PC-3 (cell line): ENCODE measurements around the gene PDZRN3. TPM values are rescaled to one million over a fixed set of nuclear protein-coding genes. Genes with fewer than 3 reads are reported as not detected.

Experiments used
- ATAC-seq: fragments of 200-7000 bp; cut with Tn5 transposase; 2 replicates; pipeline ENCODE4 v1.9.1; 2020; ENCODE audit warnings: mild to moderate bottlenecking, moderate library complexity
- BruUV-seq: library from RNA; stranded (reverse); fragments of 400-500 nt; replicated peaks from 2 replicates; lab custom pipeline; 2021; lab: Mats Ljungman, UMichigan
- CTCF ChIA-PET: fragments of 300-600 bp; sonication (Branson Sonifier 250); formaldehyde crosslinking; loops from one replicate; lab custom pipeline; 2022; ENCODE audit warnings: antibody characterized with exemption; lab: Charles Lee
- POLR2A ChIA-PET: fragments of 300-600 bp; sonication (Branson Sonifier 250); formaldehyde crosslinking; loops from one replicate; lab custom pipeline; 2022; ENCODE audit warnings: antibody characterized with exemption; ENCODE audit not compliant: unreplicated experiment; lab: Charles Lee
- DNase-seq: peaks from one replicate; pipeline ENCODE4 v3.0.0-alpha.2; 2015
- H2AFZ ChIP-seq: fragments of 300-600 bp; sonication (generic); 2 replicates; pipeline ENCODE4 v1.6.0; 2016; ENCODE audit warnings: antibody characterized with exemption, low read length
- H3F3A ChIP-seq: fragments of 300-600 bp; sonication (generic); one replicate; pipeline ENCODE4 v1.6.0; 2017; ENCODE audit warnings: antibody characterized with exemption, low read length, control low read depth, mild to moderate bottlenecking; ENCODE audit not compliant: unreplicated experiment
- H3K27ac ChIP-seq: fragments of 300-600 bp; sonication (generic); 2 replicates; pipeline ENCODE4 v1.5.1; 2016; ENCODE audit warnings: mild to moderate bottlenecking, low read length
- H3K27me3 ChIP-seq: fragments of 300-600 bp; sonication (generic); 2 replicates; pipeline ENCODE4 v1.6.1; 2016; ENCODE audit warnings: low read length, mixed read lengths
- H3K36me3 ChIP-seq: fragments of 300-600 bp; sonication (generic); 2 replicates; pipeline ENCODE4 v1.6.1; 2016; ENCODE audit warnings: low read depth, mixed run types, low read length, mixed read lengths
- H3K4me1 ChIP-seq: fragments of 300-600 bp; sonication (generic); 2 replicates; pipeline ENCODE4 v1.5.1; 2016; ENCODE audit warnings: low read length; ENCODE audit not compliant: insufficient read depth
- H3K4me2 ChIP-seq: fragments of 300-600 bp; sonication (generic); 2 replicates; pipeline ENCODE4 v1.6.0; 2016; ENCODE audit warnings: low read length
- H3K4me3 ChIP-seq: fragments of 300-600 bp; sonication (generic); 2 replicates; pipeline ENCODE4 v1.5.1; 2016; ENCODE audit warnings: mild to moderate bottlenecking, low read length, mixed read lengths
- H3K79me2 ChIP-seq: fragments of 300-600 bp; sonication (generic); 2 replicates; pipeline ENCODE4 v1.6.1; 2017; ENCODE audit warnings: low read length, mixed read lengths
- H3K9ac ChIP-seq: fragments of 300-600 bp; sonication (generic); 2 replicates; pipeline ENCODE4 v1.6.0; 2016; ENCODE audit warnings: mild to moderate bottlenecking, low read length
- H3K9me2 ChIP-seq: fragments of 300-600 bp; sonication (generic); replicated peaks from 2 replicates; pipeline ENCODE4 v1.6.1; 2016; ENCODE audit warnings: mixed run types, low read length, mixed read lengths
- H3K9me3 ChIP-seq: fragments of 300-600 bp; sonication (generic); 2 replicates; pipeline ENCODE4 v1.6.1; 2016; ENCODE audit warnings: low read length, mixed read lengths
- H4K20me1 ChIP-seq: fragments of 300-600 bp; sonication (generic); 2 replicates; pipeline ENCODE4 v1.6.1; 2016; ENCODE audit warnings: low read length, mixed read lengths
- CTCF ChIP-seq: fragments of 300-600 bp; sonication (generic); conservative IDR thresholded peaks from 2 replicates; pipeline ENCODE4 v1.5.1; 2017; ENCODE audit warnings: antibody characterized with exemption, low read depth, mild to moderate bottlenecking, low read length
- EZH2 ChIP-seq: fragments of 300-600 bp; sonication (generic); IDR thresholded peaks from one replicate; pipeline ENCODE4 v1.6.1; 2017; ENCODE audit warnings: antibody characterized with exemption, mild to moderate bottlenecking, low read length; ENCODE audit not compliant: unreplicated experiment
- EZH2phosphoT487 ChIP-seq: fragments of 300-600 bp; sonication (generic); IDR thresholded peaks from 2 replicates; pipeline ENCODE4 v1.6.1; 2018; ENCODE audit warnings: mild to moderate bottlenecking, antibody characterized with exemption, low read length, borderline replicate concordance
- intact Hi-C: fragments of 100-400 bp; cut with micrococcal nuclease; formaldehyde crosslinking; loops from 2 replicates; pipeline ENCODE4 v1.9.0; 2023
- total RNA-seq: library from RNA; depleted of rRNA; stranded (reverse); fragments of >200 nt; gene quantifications from 2 replicates; pipeline ENCODE4 v1.2.3, GENCODE V29; 2014

Gene PDZRN3
- total RNA-seq, 1 experiment from 2014 or later, result not detected

GRCh38 chr3:73602170-73602569 lies 22.6 kb downstream of the PDZRN3 start:
- intact Hi-C loops, result no loop called here
- ChIA-PET CTCF (no interaction called here), POLR2A (no interaction called here)
- no peak for DNase-seq
- BruUV-seq, result no TSS peak
- Histone ChIP-seq H3K4me1 (no peaks in the 10 kb centered on the region), H3K9ac (no peak overlapping the region), H3K79me2 (no peaks in the 10 kb centered on the region), H3K4me2 (no peak overlapping the region), H3K36me3 (no peaks in the 10 kb centered on the region), H3K4me3 (no peak overlapping the region), H3K27me3 (no peaks in the 10 kb centered on the region), H3K9me2 (no peaks in the 10 kb centered on the region), H2AFZ (no peak overlapping the region), H3K27ac (no peak overlapping the region), H3F3A (no peaks in the 10 kb centered on the region), H4K20me1 (no peaks in the 10 kb centered on the region), H3K9me3 (peaks cover 6% of the 10 kb centered on the region; the same call in 1 of the 2 replicates)
- no peak for ATAC-seq
- TF ChIP-seq CTCF (no peak), EZH2phosphoT487 (no peak), EZH2 (no peak)

GRCh38 chr3:73601481-73601880 lies 23.3 kb downstream of the PDZRN3 start:
- Histone ChIP-seq H3K27me3 (no peaks in the 10 kb centered on the region), H3F3A (no peaks in the 10 kb centered on the region), H4K20me1 (no peaks in the 10 kb centered on the region), H3K36me3 (no peaks in the 10 kb centered on the region), H3K9ac (no peak overlapping the region), H3K4me3 (no peak overlapping the region), H3K9me2 (no peaks in the 10 kb centered on the region), H3K79me2 (no peaks in the 10 kb centered on the region), H3K4me1 (no peaks in the 10 kb centered on the region), H2AFZ (no peak overlapping the region), H3K9me3 (peaks cover 6% of the 10 kb centered on the region; the same call in 1 of the 2 replicates), H3K4me2 (no peak overlapping the region), H3K27ac (no peak overlapping the region)
- POLR2A ChIA-PET, result no interaction called here
- DNase-seq (no peak), ATAC-seq (no peak)
- no TSS peak for BruUV-seq
- CTCF ChIA-PET, result no interaction called here
- no peak for TF ChIP-seq EZH2
- TF ChIP-seq EZH2phosphoT487, result no peak
- no peak for TF ChIP-seq CTCF
- intact Hi-C loops, result no loop called here

GRCh38 chr3:73601011-73601410 lies 23.7 kb downstream of the PDZRN3 start:
- TF ChIP-seq EZH2phosphoT487, result no peak
- no peak for TF ChIP-seq EZH2
- no peak for TF ChIP-seq CTCF
- H3K4me1 ChIP-seq, result no peaks in the 10 kb centered on the region
- H3K36me3 ChIP-seq, result no peaks in the 10 kb centered on the region
- H3K9me3 ChIP-seq, result peaks cover 6% of the 10 kb centered on the region; the same call in 1 of the 2 replicates
- ATAC-seq (no peak), DNase-seq (no peak)
- no peak overlapping the region for H3K9ac ChIP-seq
- no peaks in the 10 kb centered on the region for H3F3A ChIP-seq
- ChIA-PET CTCF (no interaction called here), POLR2A (no interaction called here)
- no peaks in the 10 kb centered on the region for H3K9me2 ChIP-seq
- H2AFZ ChIP-seq, result no peak overlapping the region
- intact Hi-C loops, result no loop called here
- no peak overlapping the region for H3K4me3 ChIP-seq
- H3K79me2 ChIP-seq, result no peaks in the 10 kb centered on the region
- no peak overlapping the region for H3K27ac ChIP-seq
- BruUV-seq, result no TSS peak
- H3K4me2 ChIP-seq, result no peak overlapping the region
- no peaks in the 10 kb centered on the region for H4K20me1 ChIP-seq
- H3K27me3 ChIP-seq, result no peaks in the 10 kb centered on the region
